ENCODE measurements around the gene AATK.

Gene AATK

DNA sequence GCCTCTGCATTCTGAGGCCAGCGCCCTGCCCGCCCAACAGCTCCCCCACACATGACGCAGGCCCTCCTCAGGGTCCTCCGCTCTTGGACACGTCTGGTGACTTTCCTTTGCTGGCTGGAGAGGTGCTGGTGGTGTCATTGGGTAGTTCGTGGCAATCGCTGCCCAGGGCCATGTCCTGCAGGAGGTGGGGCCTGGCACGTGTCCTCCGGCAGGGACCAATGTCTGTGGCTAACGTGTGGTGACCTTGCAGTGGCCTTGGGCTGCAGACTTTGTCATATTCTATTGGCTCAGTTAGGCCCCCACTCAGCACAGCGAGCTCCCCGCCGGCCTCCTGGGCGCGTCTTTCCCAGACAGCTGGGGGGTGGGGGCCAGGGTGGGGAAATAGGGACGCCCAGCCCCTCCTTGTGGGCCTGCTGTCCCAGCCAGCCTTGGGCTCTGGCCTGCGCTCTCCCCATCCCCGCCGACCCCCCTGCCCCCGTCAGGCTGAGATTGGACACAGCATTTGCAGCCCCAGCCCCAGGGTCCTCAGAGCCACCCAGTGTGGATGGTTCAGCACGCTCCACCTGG is 52.8 kb downstream of the AATK start:
- Histone ChIP-seq H3K4me1 (ENCODE audit: insufficient read depth, low read length) (no peaks in the 10 kb centered on the region; the same call in 1 of the 2 replicates), H3K9ac (ENCODE audit: low read depth, low read length) (no peak overlapping the region), H3K9me3 (ENCODE audit: control insufficient read depth, insufficient read depth, low read length) (no peaks in the 10 kb centered on the region), H3K36me3 (ENCODE audit: insufficient read depth, low read length) (no peaks in the 10 kb centered on the region)

DNA sequence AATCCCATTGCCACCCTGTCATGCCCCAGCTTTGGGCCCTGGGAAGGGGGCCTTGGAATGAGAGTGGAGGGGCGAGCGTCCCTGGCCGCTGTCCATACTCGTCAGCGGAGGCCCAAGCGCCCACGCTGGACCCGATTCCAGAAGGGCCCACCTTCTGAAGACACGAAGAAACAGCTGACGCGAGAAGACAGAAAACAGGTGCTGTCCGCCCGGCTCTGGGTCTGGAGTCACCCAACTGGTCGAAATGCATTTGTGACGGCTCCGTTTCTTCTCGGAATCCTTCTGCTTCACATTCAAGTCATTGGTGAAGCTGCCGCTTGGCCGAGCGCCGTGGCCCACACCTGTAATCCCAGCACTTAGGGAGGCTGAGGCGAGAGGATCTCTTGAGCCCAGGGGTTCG is 53.6 kb downstream of the AATK start:
- no peak overlapping the region for H3K9ac ChIP-seq (ENCODE audit: low read depth, low read length)
- H3K4me1 ChIP-seq (ENCODE audit: insufficient read depth, low read length), result no peaks in the 10 kb centered on the region; the same call in 1 of the 2 replicates
- no peaks in the 10 kb centered on the region for H3K9me3 ChIP-seq (ENCODE audit: control insufficient read depth, insufficient read depth, low read length)
- no peaks in the 10 kb centered on the region for H3K36me3 ChIP-seq (ENCODE audit: insufficient read depth, low read length)

- Histone ChIP-seq H3K9ac (ENCODE audit: low read depth, low read length) (no peak overlapping the region), H3K4me1 (ENCODE audit: insufficient read depth, low read length) (no peaks in the 10 kb centered on the region), H3K9me3 (ENCODE audit: control insufficient read depth, insufficient read depth, low read length) (no peaks in the 10 kb centered on the region), H3K36me3 (ENCODE audit: insufficient read depth, low read length) (no peaks in the 10 kb centered on the region)
These were observed 55.0 kb downstream of the AATK start for GRCh38 chr17:81111066-81111465.

- H3K9me3 ChIP-seq (ENCODE audit: control insufficient read depth, insufficient read depth, low read length), result no peaks in the 10 kb centered on the region
- H3K4me1 ChIP-seq (ENCODE audit: insufficient read depth, low read length), result no peaks in the 10 kb centered on the region
- no peaks in the 10 kb centered on the region for H3K36me3 ChIP-seq (ENCODE audit: insufficient read depth, low read length)
These were observed 55.5 kb downstream of the AATK start for GRCh38 chr17:81110488-81111040.

DNA sequence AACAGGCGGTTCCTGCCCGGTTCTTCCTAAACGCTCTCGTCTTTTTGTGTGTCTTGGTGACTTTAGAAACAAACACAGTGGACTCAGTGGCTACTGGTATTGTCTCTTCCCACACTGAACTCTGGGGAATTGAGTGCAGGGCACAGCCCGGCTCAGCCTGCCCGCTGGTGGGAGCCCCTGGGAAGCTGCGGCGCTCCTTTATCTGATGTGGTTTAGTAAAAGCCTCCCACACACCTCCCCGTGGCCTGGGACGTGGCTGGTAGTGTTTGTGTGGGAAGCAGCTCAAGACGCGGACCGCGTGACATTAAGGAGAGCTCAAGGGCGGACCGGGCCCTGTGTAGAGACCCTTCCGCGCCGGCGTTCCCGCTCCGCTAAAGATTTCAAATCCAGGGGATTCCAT is 56.1 kb downstream of the AATK start:
- H3K9me3 ChIP-seq (ENCODE audit: control insufficient read depth, insufficient read depth, low read length), result no peaks in the 10 kb centered on the region
- H3K36me3 ChIP-seq (ENCODE audit: insufficient read depth, low read length), result no peaks in the 10 kb centered on the region
- no peaks in the 10 kb centered on the region for H3K4me1 ChIP-seq (ENCODE audit: insufficient read depth, low read length)
- H3K9ac ChIP-seq (ENCODE audit: low read depth, low read length), result no peak overlapping the region

More at GRCh38 chr17:81110488-81111040, 55.5 kb downstream of the AATK start:
- H3K9ac ChIP-seq (ENCODE audit: low read depth, low read length), result no peak overlapping the region

GRCh38 chr17:81108220-81108619 is 57.8 kb downstream of the AATK start:
- H3K4me1 ChIP-seq (ENCODE audit: insufficient read depth, low read length), result no peaks in the 10 kb centered on the region
- no peak overlapping the region for H3K9ac ChIP-seq (ENCODE audit: low read depth, low read length)
- H3K36me3 ChIP-seq (ENCODE audit: insufficient read depth, low read length), result no peaks in the 10 kb centered on the region
- no peaks in the 10 kb centered on the region for H3K9me3 ChIP-seq (ENCODE audit: control insufficient read depth, insufficient read depth, low read length)

DNA sequence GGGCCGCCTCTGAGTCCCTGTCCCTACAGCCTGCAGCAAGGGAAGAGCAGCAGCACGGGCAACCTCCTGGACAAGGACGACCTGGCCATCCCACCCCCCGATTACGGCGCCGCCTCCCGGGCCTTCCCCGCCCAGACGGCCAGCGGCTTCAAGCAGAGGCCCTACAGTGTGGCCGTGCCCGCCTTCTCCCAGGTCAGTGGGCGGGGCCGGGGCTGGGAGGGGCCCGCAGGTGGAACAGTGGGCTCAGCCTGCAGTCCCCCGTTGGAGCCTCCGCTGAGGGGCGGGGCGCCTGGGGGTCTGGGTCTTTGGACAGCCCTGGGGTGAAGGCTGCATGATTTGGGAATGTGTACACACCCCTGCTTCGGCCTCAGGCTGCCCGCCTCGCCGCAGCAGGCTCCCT is 59.3 kb downstream of the AATK start:
- no peak overlapping the region for H3K9ac ChIP-seq (ENCODE audit: low read depth, low read length)
- H3K4me1 ChIP-seq (ENCODE audit: insufficient read depth, low read length), result no peaks in the 10 kb centered on the region
- no peaks in the 10 kb centered on the region for H3K36me3 ChIP-seq (ENCODE audit: insufficient read depth, low read length)
- H3K9me3 ChIP-seq (ENCODE audit: control insufficient read depth, insufficient read depth, low read length), result no peaks in the 10 kb centered on the region

DNA sequence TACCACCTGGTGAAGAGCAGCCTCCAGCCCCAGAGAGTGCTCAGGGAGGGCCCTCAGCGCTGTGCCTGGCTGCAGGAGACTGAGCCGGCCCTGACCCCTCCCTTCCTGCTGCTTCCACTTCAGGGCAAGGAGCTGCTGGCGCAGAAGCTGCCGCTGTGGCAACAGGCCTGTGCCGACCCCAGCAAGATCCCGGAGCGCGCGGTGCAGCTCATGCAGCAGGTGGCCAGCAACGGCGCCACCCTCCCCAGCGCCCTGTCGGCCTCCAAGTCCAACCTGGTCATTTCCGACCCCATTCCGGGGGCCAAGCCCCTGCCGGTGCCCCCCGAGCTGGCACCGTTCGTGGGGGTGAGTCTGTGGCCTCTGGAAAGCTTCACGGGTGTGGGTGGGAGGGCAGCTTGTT is 62.6 kb downstream of the AATK start:
- Histone ChIP-seq H3K9ac (ENCODE audit: low read depth, low read length) (no peak overlapping the region), H3K9me3 (ENCODE audit: control insufficient read depth, insufficient read depth, low read length) (no peaks in the 10 kb centered on the region), H3K4me1 (ENCODE audit: insufficient read depth, low read length) (no peaks in the 10 kb centered on the region), H3K36me3 (ENCODE audit: insufficient read depth, low read length) (no peaks in the 10 kb centered on the region)

DNA sequence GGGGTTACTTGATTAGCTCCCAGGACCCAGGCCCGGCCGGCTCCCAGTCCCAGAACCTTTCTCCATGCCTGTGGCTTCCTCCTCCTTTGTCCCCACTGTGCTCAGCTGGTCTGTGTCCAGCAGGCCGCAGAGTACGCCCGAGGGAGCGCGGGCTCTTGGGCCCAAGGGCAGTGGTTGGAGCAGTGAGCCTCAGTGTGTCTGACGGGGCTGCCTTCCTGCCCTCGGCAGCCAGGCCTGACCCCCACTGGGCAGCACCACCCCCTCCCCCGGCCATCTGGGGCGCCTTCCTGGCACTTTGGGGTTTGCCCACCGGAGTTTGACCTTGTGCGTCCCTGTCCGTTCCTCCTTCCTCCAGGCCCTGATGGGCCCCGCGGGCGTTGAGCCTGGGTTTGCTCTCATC is 63.2 kb downstream of the AATK start:
- Histone ChIP-seq H3K9me3 (ENCODE audit: control insufficient read depth, insufficient read depth, low read length) (no peaks in the 10 kb centered on the region), H3K36me3 (ENCODE audit: insufficient read depth, low read length) (no peaks in the 10 kb centered on the region), H3K4me1 (ENCODE audit: insufficient read depth, low read length) (no peaks in the 10 kb centered on the region), H3K9ac (ENCODE audit: low read depth, low read length) (no peak overlapping the region)

- Histone ChIP-seq H3K4me1 (ENCODE audit: insufficient read depth, low read length) (peaks cover 4% of the 10 kb centered on the region; the same call in 1 of the 2 replicates), H3K9ac (ENCODE audit: low read depth, low read length) (no peak overlapping the region), H3K9me3 (ENCODE audit: control insufficient read depth, insufficient read depth, low read length) (no peaks in the 10 kb centered on the region), H3K36me3 (ENCODE audit: insufficient read depth, low read length) (no peaks in the 10 kb centered on the region)
These were observed 63.7 kb downstream of the AATK start for GRCh38 chr17:81102352-81102751.

DNA sequence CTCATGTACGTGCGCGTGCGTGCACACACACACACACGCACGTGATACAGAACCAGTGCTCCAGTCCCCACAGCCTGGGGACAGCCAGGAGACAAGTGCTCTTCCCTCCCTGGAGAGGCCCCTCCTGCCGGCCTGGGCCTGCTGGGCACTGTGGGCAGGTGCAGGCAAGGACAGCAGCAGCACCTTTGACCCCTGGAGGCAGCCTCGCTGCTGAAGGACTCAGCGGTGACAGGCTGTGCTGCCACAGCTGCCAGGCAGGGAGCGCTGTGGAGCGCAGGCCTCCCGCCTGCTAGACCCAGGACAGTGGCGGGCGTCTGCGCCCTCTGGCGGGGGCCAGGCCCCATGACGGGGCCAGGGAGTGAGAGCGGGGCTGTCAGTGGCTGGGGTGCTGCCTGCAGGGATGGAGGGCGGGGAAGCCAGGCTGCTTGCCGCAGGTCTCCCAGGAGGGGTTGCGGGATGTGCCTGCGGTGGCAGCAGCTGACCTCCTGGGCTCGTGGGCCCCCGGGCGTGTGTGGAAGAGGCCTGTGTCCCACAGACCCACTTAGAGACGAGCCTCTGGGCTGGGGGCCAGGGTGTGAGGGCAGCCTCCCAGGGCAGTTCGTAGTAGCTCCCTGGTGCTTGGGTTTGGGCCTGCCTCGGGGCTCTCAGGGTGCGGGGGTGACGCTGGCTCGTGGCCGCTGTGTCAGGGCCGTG is 64.3 kb downstream of the AATK start:
- Histone ChIP-seq H3K36me3 (ENCODE audit: insufficient read depth, low read length) (no peaks in the 10 kb centered on the region), H3K4me1 (ENCODE audit: insufficient read depth, low read length) (peaks cover 9% of the 10 kb centered on the region; the same call in 1 of the 2 replicates), H3K9me3 (ENCODE audit: control insufficient read depth, insufficient read depth, low read length) (no peaks in the 10 kb centered on the region), H3K9ac (ENCODE audit: low read depth, low read length) (no peak overlapping the region)

GRCh38 chr17:81100668-81101067 is 65.4 kb downstream of the AATK start:
- Histone ChIP-seq H3K9me3 (ENCODE audit: control insufficient read depth, insufficient read depth, low read length) (no peaks in the 10 kb centered on the region), H3K9ac (ENCODE audit: low read depth, low read length) (no peak overlapping the region), H3K4me1 (ENCODE audit: insufficient read depth, low read length) (peaks cover 20% of the 10 kb centered on the region), H3K36me3 (ENCODE audit: insufficient read depth, low read length) (no peaks in the 10 kb centered on the region)

- H3K36me3 ChIP-seq (ENCODE audit: insufficient read depth, low read length), result no peaks in the 10 kb centered on the region
- peaks cover 27% of the 10 kb centered on the region for H3K4me1 ChIP-seq (ENCODE audit: insufficient read depth, low read length)
- H3K9me3 ChIP-seq (ENCODE audit: control insufficient read depth, insufficient read depth, low read length), result no peaks in the 10 kb centered on the region
- no peak overlapping the region for H3K9ac ChIP-seq (ENCODE audit: low read depth, low read length)
These were observed 66.1 kb downstream of the AATK start for GRCh38 chr17:81099888-81100287.

DNA sequence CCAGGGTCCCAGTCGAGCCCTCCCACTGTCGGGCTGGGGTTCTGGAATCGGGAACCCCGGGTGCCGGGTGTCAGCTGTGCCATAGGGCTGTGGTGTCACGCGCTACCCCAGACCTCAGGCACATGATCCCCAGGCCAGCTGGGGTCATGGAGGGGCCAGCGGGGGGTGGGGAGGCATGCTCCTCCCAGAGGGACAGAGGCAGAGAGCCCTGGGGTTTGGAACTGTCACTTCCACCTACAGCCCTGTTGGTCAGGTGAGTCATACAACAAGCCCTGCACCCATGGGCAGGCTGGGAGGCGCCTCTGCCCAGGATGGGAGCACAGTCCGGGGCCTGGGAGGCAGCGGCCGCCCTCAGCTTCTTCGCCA is 68.1 kb downstream of the AATK start:
- Histone ChIP-seq H3K9me3 (ENCODE audit: control insufficient read depth, insufficient read depth, low read length) (no peaks in the 10 kb centered on the region), H3K4me1 (ENCODE audit: insufficient read depth, low read length) (peaks cover 41% of the 10 kb centered on the region), H3K36me3 (ENCODE audit: insufficient read depth, low read length) (no peaks in the 10 kb centered on the region), H3K9ac (ENCODE audit: low read depth, low read length) (no peak overlapping the region)
